ENCODE results near the gene PSORS1C1.

GRCh38 chr6:31180500-31180899 lies 65.9 kb downstream of the PSORS1C1 start:
- TF ChIP-seq POLR2A (IDR thresholded peaks at IDR 0.05; ENCODE audit: low read depth, low read length) (no peak), TAF1 (IDR thresholded peaks at IDR 0.05; ENCODE audit: borderline replicate concordance, low read depth, low read length) (no peak), POLR2AphosphoS5 (IDR thresholded peaks at IDR 0.05; ENCODE audit: low read depth, low read length) (no peak)
